Lower leg skin (tissue), 3 donors: Measurements from ENCODE around the gene PSD4.

Experiments
- POLR2A ChIP-seq, 2 donors: fragments of 450-650 bp; IDR thresholded peaks; one replicate each; pipeline ENCODE4 v1.6.1; 2016 to 2017; ENCODE audit warnings: antibody characterized with exemption in 2 of 2, mild to moderate bottlenecking in 1 of 2, moderate library complexity in 1 of 2
- TF ChIP-seq, protein P1 (sequence below), 3 donors: fragments of 450-650 bp; IDR thresholded peaks; one replicate each; pipeline ENCODE4 v1.5.1; 2016; ENCODE audit warnings: antibody characterized with exemption in 3 of 3, mild to moderate bottlenecking in 3 of 3, moderate library complexity in 2 of 3

DNA sequence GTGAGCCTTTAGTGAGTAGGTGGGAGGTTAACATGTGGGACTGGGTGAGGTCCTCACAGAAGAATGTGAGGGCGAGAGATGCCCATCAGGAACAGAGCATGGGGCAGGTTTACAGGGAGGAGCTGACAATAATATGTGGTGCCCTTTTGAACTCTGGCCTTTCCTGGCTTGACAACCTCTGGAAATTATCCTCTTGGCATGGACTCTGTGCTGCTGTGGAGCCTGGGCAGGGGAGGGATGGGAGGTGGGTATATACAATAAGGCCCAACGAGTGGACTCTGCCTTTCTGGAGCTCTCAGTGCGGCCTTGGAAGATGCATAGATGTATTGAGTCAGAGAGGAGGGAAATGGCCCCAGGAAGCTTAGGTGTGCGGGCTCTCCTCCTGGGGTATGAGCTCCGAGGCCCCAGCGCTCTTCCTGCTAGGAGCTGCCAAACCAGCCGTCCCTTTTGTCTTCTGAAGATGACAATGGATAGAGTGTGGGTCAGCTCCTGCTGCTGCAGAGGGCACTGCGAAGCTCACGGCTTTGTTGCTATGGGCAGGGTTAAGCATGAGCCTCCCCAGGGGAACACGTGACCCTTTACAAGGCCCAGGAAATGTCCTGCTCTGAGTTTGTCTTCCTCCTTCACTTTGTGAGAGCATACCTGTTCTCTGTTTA, 8.7 kb upstream of the PSD4 start:
- TF ChIP-seq, protein P1, sequence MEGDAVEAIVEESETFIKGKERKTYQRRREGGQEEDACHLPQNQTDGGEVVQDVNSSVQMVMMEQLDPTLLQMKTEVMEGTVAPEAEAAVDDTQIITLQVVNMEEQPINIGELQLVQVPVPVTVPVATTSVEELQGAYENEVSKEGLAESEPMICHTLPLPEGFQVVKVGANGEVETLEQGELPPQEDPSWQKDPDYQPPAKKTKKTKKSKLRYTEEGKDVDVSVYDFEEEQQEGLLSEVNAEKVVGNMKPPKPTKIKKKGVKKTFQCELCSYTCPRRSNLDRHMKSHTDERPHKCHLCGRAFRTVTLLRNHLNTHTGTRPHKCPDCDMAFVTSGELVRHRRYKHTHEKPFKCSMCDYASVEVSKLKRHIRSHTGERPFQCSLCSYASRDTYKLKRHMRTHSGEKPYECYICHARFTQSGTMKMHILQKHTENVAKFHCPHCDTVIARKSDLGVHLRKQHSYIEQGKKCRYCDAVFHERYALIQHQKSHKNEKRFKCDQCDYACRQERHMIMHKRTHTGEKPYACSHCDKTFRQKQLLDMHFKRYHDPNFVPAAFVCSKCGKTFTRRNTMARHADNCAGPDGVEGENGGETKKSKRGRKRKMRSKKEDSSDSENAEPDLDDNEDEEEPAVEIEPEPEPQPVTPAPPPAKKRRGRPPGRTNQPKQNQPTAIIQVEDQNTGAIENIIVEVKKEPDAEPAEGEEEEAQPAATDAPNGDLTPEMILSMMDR (IDR thresholded peaks at IDR 0.05) = no peak
- TF ChIP-seq POLR2A (IDR thresholded peaks at IDR 0.05) = no peak
